Vein endothelial cell (primary cell): ENCODE results near the gene PRDX4. TPM values are rescaled to one million over a fixed set of nuclear protein-coding genes. Genes with fewer than 3 reads are reported as not detected.

Source experiments
- total RNA-seq: library from RNA; depleted of rRNA; stranded (reverse); fragments of >200 nt; gene quantifications from 2 replicates; pipeline ENCODE4 v1.2.3, GENCODE V29; 2012

PRDX4 gene
- total RNA-seq = 209 and 211 TPM in 2 replicates

GRCh38 chrX:23667239-23668177, at the start of gene PRDX4:
Gene PRDX4 (plus strand): TSS chrX:23667493. CDS start chrX:23667571, 78 bp downstream.

Other genes starting within 250 kb of the PRDX4 start
- gene ACOT9, start 75.8 kb downstream of the PRDX4 start, total RNA-seq = 86.2 and 121 TPM in 2 replicates
- 389 and 526 TPM in 2 replicates for gene SAT1, start 115.7 kb downstream of the PRDX4 start, total RNA-seq
- 8.4 and 8.5 TPM in 2 replicates for gene APOO, start 240.4 kb downstream of the PRDX4 start, total RNA-seq
- 0.10 TPM in 1 of 2 replicates, not detected in the other for gene CXorf58, start 240.5 kb downstream of the PRDX4 start, total RNA-seq